Myocyte (in vitro differentiated cells): ENCODE data around the gene PDZRN4. TPM values are rescaled to one million over a fixed set of nuclear protein-coding genes. Genes with fewer than 3 reads are reported as not detected.

Source experiments
- DNase-seq: peaks from one replicate; pipeline ENCODE4 v3.0.0-alpha.2; 2012; ENCODE audit warnings: low read depth
- total RNA-seq: library from RNA; depleted of rRNA; stranded (reverse); fragments of >200 nt; gene quantifications from 2 replicates; pipeline ENCODE4 v1.2.3, GENCODE V29; 2014

PDZRN4 gene
- total RNA-seq, 1 donor from 2014 or later, result not detected

DNA sequence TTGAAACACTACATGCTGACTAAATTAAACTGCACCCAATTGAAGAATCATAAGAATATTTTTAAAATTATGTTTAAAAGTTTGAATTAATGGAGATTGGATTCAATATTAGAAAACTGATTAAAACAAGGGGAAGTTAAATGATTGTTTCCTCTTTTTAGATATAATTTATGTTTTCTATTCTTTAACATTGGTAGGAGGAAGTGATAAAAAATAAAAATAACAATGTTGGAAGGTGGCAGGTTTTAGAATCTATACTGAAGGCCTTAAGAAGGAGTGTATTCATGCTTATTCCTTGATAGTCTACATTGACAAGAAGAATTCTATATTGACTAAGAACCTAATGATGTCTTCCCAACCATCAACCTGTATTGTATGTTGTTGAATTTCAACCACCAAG lies 168.1 kb downstream of the PDZRN4 start:
- DNase-seq, result no peak

- no peak for DNase-seq
Observed at GRCh38 chr12:41361738-41362137, 173.6 kb downstream of the PDZRN4 start.

GRCh38 chr12:41362510-41362909 lies 174.4 kb downstream of the PDZRN4 start:
- no peak for DNase-seq

DNA sequence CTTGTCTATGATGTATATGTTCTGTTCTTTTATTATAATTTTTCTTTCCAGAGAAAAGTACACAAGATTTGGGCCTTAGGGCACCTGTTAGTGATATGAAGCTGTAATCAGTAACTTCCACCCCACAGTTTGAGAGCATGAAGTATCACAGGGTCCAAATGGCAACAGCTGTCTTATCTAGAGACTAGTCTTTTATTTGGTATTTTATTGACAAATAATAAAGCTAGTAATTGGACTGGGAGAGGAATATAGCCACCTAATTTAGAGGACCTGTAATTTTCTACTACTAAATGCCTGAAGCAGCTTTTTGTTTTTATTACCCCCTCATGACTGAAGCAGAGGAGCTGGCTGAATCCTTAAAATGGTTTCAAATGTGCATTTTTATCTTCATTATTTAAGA lies 174.8 kb downstream of the PDZRN4 start:
- DNase-seq, result no peak

GRCh38 chr12:41364211-41364610 lies 176.1 kb downstream of the PDZRN4 start:
- DNase-seq, result no peak

DNA sequence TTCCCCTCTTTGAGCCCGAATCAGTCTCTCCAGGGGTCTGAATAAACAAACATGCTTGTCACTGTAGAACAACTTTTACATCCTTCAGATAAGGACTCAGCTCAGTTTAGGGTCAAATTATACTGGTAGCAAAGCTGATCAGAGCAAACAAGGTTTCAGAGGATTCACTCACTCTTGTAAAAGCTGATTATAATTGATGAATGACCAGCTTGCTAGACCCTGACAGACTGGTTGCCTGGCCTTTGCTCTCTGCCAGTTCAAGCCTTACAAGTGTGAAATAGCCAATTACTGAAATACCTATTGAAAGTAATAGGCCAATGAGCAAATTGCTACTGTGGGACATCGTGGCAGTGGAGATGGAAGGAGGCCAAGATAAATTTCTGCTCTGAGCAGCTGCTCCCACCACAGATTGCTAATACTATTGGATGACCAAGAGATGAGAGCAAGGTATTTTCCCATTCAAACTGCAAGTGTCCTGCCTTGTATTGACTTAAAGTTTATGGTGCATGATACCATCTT lies 177.6 kb downstream of the PDZRN4 start:
- no peak for DNase-seq

DNA sequence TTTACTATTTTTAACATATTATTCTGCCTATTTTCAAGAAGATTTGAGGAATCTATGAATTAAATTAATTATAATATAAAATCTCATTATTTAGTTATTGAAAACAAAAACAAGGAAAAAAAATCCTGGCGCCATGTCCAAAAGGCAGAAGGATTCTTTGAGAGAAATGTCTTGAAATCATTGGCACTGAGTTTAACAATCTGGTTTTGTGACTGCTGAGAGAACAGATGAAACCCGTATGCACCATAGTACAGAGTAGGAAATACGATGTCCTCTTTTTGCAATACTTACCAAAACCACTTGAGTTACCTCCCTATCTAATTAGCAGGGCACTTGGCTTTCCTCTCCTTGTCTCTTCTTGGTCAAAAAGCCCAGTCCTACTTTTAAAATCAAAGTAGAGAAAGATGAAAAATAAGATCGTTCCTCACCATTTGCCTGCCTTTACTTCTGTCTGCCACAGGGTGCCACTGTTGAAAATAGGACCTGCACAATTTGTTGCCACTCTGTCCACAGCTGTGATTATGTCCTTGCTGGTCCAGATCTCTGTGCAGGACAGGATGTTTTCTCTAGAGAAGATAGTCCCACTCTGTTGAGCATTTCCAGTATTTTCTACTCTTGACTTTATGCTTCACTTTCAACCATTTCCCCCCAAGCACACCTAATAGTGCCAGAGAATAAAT lies 179.7 kb downstream of the PDZRN4 start:
- DNase-seq, result no peak

- DNase-seq, result no peak
Observed at GRCh38 chr12:41380878-41381277, 192.8 kb downstream of the PDZRN4 start.

DNA sequence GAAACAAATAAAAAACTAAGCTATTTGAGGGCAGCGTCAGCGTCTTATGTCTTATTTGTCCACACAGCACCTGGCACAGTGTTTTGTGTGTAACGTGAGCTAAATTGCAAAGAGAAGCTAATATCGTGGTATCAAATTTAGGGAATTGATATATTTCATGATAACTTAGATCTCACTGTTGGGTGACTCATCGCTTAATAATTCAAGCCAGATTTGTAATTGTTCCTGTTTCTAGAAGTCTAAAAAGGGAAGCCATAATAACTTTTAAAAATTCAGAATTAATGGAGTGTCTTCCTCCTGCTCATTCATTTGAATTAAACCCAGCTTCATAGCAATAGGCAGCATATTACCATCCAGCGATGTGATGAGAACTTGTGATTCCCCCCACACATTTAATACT lies 214.7 kb downstream of the PDZRN4 start:
- no peak for DNase-seq

DNA sequence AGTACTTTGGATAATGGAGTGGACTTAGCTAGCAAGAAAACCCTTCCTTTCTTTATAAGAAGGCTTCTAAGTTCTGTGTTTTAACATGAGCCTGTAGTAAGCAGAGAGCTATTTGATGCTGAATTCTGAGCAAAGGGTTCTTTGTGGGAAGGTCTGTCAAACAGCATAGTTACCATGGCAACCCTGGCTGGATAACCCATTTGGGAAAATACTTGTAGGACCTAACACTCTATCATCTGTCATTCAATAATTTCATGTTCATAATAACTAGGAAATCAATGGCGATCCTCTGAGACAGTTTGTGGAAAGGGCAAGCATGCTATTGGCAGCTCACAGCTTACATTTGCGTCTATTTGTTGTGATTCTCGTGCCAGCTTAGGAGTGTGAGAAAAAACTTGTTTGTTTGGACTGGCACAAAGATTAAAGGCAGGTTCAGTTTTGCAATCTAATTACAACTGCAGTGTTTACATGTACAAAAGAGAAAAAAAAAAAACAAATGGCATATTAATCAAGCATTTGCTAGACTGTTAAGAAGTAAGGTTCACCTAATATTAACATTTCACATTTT lies 219.2 kb downstream of the PDZRN4 start:
- DNase-seq, result no peak

DNA sequence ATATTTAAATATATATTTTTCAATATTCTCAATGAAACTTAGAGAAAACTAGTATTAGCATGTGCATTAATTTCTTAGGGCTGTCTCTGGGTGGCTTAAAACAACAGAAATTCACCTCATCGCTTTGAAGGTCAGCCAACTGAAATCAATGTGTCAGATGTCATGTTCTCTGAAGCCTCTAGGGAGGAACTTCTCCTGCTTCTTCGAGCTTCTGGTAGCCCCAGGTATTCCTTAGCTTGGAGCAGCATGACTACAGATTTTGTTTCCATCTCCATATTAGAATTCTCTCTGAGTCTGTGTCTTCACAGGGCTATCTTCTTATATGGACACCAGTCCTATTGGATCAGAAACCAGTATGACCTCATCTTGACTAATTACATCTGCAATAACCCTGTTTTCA lies 221.5 kb downstream of the PDZRN4 start:
- DNase-seq, result no peak

DNA sequence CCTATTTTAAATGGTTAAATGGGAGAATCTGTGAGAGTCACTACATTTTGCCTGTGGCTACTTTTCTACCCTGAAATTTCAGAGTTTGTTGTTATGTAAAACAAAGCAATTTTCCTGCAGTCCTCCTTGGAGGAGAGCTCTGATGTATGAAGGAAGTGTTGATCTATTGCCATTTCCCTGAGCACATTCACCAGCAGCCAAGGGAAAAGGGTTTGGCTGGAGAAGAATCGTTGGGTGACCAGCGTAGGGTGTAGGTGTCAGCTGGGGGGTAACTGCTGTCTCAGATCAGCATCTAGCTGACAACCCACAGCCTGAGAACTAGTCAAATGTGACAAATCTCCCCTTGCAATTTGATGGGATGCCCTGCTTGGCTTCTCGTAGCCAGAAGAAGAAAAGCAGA lies 230.5 kb downstream of the PDZRN4 start:
- DNase-seq, result no peak

- no peak for DNase-seq
Observed at GRCh38 chr12:41419131-41419893, 231.2 kb downstream of the PDZRN4 start.

DNA sequence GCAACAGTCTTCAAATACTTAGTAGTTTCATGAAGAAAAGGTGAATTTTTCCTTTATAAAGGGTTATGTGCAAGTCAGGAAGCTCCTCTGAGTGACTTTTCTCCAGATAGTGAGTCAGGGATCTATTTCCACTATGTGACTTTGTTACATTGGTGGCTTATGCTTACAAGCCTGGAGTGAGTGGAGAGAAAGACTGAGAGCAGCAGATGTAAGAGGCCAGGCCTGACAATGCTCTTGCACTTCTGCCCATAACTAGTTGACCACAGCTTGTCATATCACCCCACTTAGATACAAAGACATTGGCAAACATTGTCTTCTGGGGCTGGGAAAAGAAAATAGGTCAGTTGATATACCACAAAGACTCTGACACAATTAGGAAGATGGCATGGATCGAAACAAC lies 236.5 kb downstream of the PDZRN4 start:
- peak; percentile 62 for DNase-seq

- DNase-seq, result no peak
Observed at GRCh38 chr12:41433460-41433859, 245.3 kb downstream of the PDZRN4 start.

DNA sequence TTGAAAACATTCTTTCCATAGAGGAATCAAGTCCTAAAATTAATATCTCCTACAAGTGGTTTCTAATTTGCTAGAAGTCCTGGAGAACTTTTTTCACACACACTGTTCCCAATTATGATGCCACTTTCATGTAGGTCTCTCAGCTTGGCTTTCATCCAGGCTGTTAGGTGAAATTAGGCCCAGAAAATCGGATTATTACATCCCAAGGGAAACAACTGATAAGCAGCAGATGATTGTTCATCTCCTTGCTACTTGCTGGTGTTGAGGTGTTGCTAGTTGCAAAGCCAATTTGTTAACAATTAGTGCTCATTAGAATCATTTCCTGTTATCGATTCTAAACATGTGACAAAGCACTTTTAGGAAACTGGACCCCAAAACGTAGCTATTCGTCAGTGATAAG lies 248.0 kb downstream of the PDZRN4 start:
- no peak for DNase-seq

DNA sequence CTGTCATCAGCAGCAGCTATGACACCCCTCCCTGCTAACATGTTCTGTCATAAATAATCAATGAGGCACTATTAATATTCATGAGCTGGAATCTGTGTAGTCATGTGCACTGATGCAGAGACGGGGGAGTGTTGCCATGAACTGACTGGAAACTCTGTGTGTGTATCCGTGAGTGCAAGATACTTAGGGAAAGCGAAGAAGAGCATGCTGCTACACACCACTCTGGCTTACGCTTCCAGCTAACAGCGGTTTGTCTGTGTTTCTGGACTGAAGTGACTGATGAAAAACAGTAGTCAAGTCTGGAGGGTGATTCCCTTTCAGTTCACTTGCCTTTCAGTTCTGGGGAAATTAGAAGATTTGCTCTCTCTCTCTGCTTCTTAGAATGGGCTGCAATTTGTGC lies 249.4 kb downstream of the PDZRN4 start:
- no peak for DNase-seq

DNA sequence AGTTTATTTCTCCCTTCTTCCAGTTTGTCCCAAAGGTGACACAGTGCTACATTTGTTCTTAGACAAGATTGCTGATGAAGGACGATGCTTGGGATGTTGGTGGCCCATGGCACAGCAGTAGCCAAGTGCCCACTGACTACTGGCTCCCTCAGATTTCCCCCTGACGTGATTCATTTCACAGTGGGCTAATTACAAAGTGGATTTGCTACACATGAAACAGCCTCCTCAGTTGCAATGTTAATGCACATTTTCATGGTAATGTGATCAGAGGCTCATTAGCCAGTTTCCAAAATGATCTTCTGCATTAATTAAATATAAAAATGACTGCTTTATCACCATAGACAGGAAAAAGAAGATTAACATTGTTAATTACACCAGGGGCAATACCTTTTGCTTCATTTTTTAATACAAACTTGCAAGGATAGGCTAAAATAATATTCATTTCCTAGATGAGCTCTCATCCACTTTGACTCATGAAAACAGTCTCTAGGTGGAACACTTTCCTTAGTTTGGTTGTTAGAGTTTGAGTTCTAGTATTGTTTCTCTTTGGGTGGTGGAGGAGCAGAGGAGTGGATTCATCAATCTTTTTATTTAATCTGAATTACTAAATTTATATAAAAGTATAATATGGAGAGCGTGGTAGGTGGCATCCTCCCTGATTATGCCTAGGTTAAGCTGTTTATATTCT lies 250.9 kb downstream of the PDZRN4 start:
- no peak for DNase-seq

DNA sequence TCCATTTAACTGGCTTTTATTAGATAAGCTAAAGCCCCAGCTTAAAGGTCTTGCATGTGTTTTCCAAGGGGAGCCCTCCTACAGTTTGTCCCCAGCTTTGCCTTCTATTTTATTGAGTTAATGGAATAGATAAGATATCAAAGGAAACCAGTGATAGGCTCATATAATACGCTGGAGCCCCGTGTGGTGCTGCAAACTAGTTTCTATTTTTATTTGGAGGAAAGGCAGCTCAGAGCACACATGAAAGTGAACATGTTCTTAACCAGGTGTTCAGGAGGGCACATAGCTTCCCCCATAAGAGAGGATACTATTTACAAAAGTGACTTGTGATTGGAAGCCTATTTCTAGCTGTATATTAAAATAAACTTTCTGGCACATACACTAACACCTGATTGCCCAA lies 251.7 kb downstream of the PDZRN4 start:
- no peak for DNase-seq

DNA sequence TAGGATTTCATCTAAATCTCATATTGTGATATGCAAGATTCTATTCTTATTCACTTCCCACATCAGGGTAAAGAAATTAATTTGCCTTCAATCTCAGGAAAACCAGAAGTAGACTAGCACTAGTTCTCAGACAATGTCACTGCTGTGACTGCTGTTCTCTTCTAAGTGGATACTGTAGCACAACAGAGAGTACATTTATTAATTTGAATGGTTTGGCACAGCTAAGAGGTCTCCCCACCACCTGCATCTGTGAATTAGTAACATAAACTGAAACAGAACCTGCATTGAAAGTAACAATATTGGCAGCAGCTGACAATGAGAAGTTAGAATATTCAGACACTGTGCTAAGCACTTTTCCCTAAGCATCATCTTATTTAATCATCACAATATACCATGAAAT lies 253.1 kb downstream of the PDZRN4 start:
- DNase-seq, result no peak

DNA sequence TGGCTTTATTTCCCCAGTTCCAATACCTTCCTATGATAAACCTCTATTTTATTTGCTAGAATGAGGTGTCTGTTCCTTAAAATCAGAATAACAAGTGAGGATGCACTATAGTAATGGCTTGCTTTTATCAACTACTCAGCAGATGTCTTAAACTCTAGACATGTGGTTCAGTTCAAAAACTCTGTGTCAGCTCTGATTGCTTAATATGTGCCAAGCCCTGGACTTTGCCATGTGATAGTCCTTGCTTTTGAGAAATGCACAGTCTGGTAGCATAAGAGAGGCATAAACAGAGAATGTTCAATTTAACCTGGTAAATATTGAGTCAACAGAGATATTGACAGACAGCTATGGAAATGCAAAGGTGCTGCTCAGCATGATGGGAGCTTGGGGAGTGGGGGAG lies 254.8 kb downstream of the PDZRN4 start:
- no peak for DNase-seq

DNA sequence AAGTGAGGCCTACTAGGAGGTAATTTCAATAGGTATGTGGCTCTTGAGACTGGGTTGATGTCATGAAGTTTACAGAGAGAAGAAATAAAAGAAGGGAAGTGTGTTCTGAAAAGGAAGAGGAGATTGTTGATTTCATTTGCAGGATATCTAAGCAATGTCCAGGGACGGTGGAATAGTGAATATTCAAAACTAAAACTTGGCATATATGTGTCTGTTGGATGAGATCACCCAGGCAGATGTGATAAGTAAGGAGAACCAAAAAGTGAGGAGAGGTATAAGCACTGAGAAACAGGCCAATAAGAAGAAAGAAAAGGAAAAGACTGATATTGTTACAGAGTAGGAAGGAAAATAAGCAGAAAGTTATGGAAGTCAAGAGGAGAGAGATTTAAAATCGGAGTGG lies 255.6 kb downstream of the PDZRN4 start:
- no peak for DNase-seq
